Measurements from ENCODE around the gene STK10. TPM values are rescaled to one million over a fixed set of nuclear protein-coding genes. Genes with fewer than 3 reads are reported as not detected.

The STK10 gene
- total RNA-seq, 1 donor from 2014 or later = 66.2 TPM

GRCh38 chr5:172091956-172092732 lies 95.9 kb downstream of the STK10 start:
- Mint-ChIP-seq H3K4me1 (ENCODE audit: unreplicated experiment) (no peaks in the 10 kb centered on the region), H3K9me3 (ENCODE audit: unreplicated experiment) (no peaks in the 10 kb centered on the region), H3K27me3 (ENCODE audit: unreplicated experiment) (no peaks in the 10 kb centered on the region), H3K36me3 (ENCODE audit: unreplicated experiment) (peaks cover 27% of the 10 kb centered on the region), H3K27ac (ENCODE audit: unreplicated experiment) (no peak overlapping the region), H3K4me3 (ENCODE audit: unreplicated experiment) (no peak overlapping the region)
- no peak for TF ChIP-seq CTCF (IDR thresholded peaks at IDR 0.05)
- no peak for DNase-seq (ENCODE audit: extremely low spot score, unreplicated experiment)

GRCh38 chr5:172090976-172091547 lies 97.0 kb downstream of the STK10 start:
- no peak overlapping the region for H3K4me3 Mint-ChIP-seq (ENCODE audit: unreplicated experiment)
- peaks cover 4% of the 10 kb centered on the region for H3K4me1 Mint-ChIP-seq (ENCODE audit: unreplicated experiment)
- H3K27ac Mint-ChIP-seq (ENCODE audit: unreplicated experiment) = no peak overlapping the region
- peaks cover 25% of the 10 kb centered on the region for H3K36me3 Mint-ChIP-seq (ENCODE audit: unreplicated experiment)
- no peak for TF ChIP-seq CTCF (IDR thresholded peaks at IDR 0.05)
- no peak for DNase-seq (ENCODE audit: extremely low spot score, unreplicated experiment)
- no peaks in the 10 kb centered on the region for H3K27me3 Mint-ChIP-seq (ENCODE audit: unreplicated experiment)
- no peaks in the 10 kb centered on the region for H3K9me3 Mint-ChIP-seq (ENCODE audit: unreplicated experiment)

DNA sequence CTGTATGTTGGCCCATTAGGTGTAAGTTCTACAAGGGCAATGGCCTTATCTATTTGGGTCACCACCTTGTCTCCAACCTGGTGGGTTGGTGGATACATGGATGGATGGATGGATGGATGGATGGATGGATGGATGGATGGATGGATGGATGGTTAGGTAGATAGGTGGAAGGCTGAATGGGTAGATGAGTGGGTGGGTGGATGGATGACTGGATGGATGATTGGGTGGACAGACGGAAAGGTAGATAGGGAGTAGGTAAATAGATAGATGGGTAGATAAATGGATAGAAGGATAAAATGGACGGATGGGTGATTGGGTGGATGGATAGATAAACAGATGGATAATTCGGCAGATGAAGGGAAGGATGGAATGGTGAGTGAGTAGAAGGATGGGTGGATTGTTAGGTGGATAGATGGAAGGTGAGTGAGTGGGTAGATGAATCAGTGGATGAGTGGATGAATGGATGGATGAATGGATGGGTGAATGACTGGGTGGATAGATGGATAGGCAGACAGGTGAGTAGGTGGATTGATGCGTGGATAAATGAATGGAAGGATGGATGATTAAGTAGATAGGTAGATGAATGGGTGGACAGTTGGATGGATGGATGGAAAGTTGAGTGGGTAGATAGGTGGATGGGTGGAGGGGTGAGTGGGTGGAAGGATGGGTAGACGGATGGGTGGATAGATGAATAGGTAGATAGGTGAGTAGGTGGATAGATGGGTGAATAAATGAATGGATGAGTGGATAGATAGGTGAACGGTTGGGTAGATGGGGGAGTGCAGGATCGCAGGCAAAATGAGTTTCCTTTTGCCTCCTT lies 98.5 kb downstream of the STK10 start:
- DNase-seq (ENCODE audit: extremely low spot score, unreplicated experiment) = no peak
- TF ChIP-seq CTCF (IDR thresholded peaks at IDR 0.05) = no peak
- Mint-ChIP-seq H3K4me1 (ENCODE audit: unreplicated experiment) (peaks cover 6% of the 10 kb centered on the region), H3K27ac (ENCODE audit: unreplicated experiment) (no peak overlapping the region), H3K36me3 (ENCODE audit: unreplicated experiment) (peaks cover 20% of the 10 kb centered on the region), H3K27me3 (ENCODE audit: unreplicated experiment) (no peaks in the 10 kb centered on the region), H3K9me3 (ENCODE audit: unreplicated experiment) (no peaks in the 10 kb centered on the region), H3K4me3 (ENCODE audit: unreplicated experiment) (no peak overlapping the region)

DNA sequence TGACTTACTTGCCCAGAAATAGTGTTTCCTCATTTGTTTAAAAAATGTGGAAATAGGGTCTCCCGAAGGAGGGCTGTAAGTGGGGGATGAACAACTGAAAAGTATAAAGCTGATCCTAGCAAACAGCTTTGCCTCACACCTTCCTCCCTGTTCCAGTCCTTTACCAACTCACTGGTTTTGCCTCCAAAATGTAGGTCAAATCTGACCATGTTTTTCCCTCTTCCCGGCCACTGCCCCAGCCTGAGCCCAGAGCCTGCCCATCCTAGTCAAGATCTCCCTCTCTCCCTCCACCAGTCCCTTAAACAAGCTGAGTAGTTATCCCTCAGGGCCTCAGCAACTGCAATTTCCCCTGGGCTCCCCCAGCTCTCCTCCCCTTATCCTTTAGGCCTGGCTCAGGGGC lies 99.2 kb downstream of the STK10 start:
- DNase-seq (ENCODE audit: extremely low spot score, unreplicated experiment) = no peak
- H3K4me1 Mint-ChIP-seq (ENCODE audit: unreplicated experiment) = peaks cover 6% of the 10 kb centered on the region
- TF ChIP-seq CTCF (IDR thresholded peaks at IDR 0.05) = no peak
- H3K36me3 Mint-ChIP-seq (ENCODE audit: unreplicated experiment) = peaks cover 21% of the 10 kb centered on the region
- H3K9me3 Mint-ChIP-seq (ENCODE audit: unreplicated experiment) = no peaks in the 10 kb centered on the region
- no peak overlapping the region for H3K4me3 Mint-ChIP-seq (ENCODE audit: unreplicated experiment)
- H3K27me3 Mint-ChIP-seq (ENCODE audit: unreplicated experiment) = no peaks in the 10 kb centered on the region
- H3K27ac Mint-ChIP-seq (ENCODE audit: unreplicated experiment) = no peak overlapping the region
